GM23338 (cell line): Measurements from ENCODE around the gene NCK2. TPM values are rescaled to one million over a fixed set of nuclear protein-coding genes. Genes with fewer than 3 reads are reported as not detected.

Experiments used
- ATAC-seq: fragments of 200-7000 bp; cut with Tn5 transposase; 3 replicates; pipeline ENCODE4 v1.9.1; 2020
- DNase-seq: peaks from one replicate; pipeline ENCODE4 v3.0.0-alpha.2; 2015; ENCODE audit warnings: low spot score
- H2AFZ ChIP-seq: fragments of 200-600 bp; sonication (generic); 2 replicates; pipeline ENCODE4 v1.8.0; 2016; ENCODE audit warnings: antibody characterized with exemption, mild to moderate bottlenecking, moderate library complexity
- H3F3A ChIP-seq: fragments of 200-600 bp; sonication (generic); replicated peaks from 2 replicates; pipeline ENCODE4 v1.8.0; 2017; ENCODE audit warnings: antibody characterized with exemption, mixed run types, low read depth
- H3K27ac ChIP-seq: fragments of 200-600 bp; sonication (generic); 2 replicates; pipeline ENCODE4 v1.6.1; 2016; ENCODE audit warnings: low read depth
- H3K27me3 ChIP-seq: fragments of 200-600 bp; sonication (generic); 2 replicates; pipeline ENCODE4 v1.8.0; 2016; ENCODE audit warnings: mild to moderate bottlenecking, mixed run types, moderate library complexity; ENCODE audit not compliant: insufficient read depth
- H3K36me3 ChIP-seq: fragments of 200-600 bp; sonication (generic); 2 replicates; pipeline ENCODE4 v1.8.0; 2016; ENCODE audit warnings: mild to moderate bottlenecking; ENCODE audit not compliant: insufficient read depth
- H3K4me1 ChIP-seq: fragments of 200-600 bp; sonication (generic); 2 replicates; pipeline ENCODE4 v1.8.0; 2016; ENCODE audit warnings: mild to moderate bottlenecking, moderate library complexity; ENCODE audit not compliant: insufficient read depth
- H3K4me2 ChIP-seq: fragments of 200-600 bp; sonication (generic); 2 replicates; pipeline ENCODE4 v1.7.1; 2017; ENCODE audit warnings: mixed run types
- H3K4me3 ChIP-seq: fragments of 200-600 bp; sonication (generic); 2 replicates; pipeline ENCODE4 v1.6.1; 2016; ENCODE audit warnings: mixed run types
- H3K79me2 ChIP-seq: fragments of 200-600 bp; sonication (generic); replicated peaks from 2 replicates; pipeline ENCODE4 v1.8.0; 2017; ENCODE audit warnings: mild to moderate bottlenecking; ENCODE audit not compliant: insufficient read depth
- H3K9me2 ChIP-seq: fragments of 200-600 bp; sonication (generic); 2 replicates; pipeline ENCODE4 v1.8.0; 2017; ENCODE audit not compliant: insufficient read depth
- H4K20me1 ChIP-seq: fragments of 200-600 bp; sonication (generic); replicated peaks from 2 replicates; pipeline ENCODE4 v1.8.0; 2017; ENCODE audit warnings: mild to moderate bottlenecking; ENCODE audit not compliant: insufficient read depth
- H3K27ac Mint-ChIP-seq: 2 replicates; pipeline ENCODE4 v1.8.0; 2020; ENCODE audit warnings: inconsistent platforms, mild to moderate bottlenecking, moderate library complexity, mixed read lengths
- H3K27me3 Mint-ChIP-seq: 3 replicates; pipeline ENCODE4 v1.8.0; 2022; ENCODE audit warnings: low read depth, mild to moderate bottlenecking, moderate library complexity, mixed read lengths, inconsistent platforms; ENCODE audit not compliant: insufficient read depth, poor library complexity
- H3K36me3 Mint-ChIP-seq: 3 replicates; pipeline ENCODE4 v1.8.0; 2021; ENCODE audit warnings: low read depth, mild to moderate bottlenecking, inconsistent platforms, moderate library complexity, mixed read lengths
- H3K4me1 Mint-ChIP-seq: 3 replicates; pipeline ENCODE4 v1.8.0; 2020; ENCODE audit warnings: mild to moderate bottlenecking, inconsistent platforms, mixed read lengths
- H3K4me3 Mint-ChIP-seq: 3 replicates; pipeline ENCODE4 v1.8.0; 2021; ENCODE audit warnings: moderate library complexity, mild to moderate bottlenecking, inconsistent platforms, mixed read lengths
- H3K9me3 Mint-ChIP-seq: 3 replicates; pipeline ENCODE4 v1.8.0; 2020; ENCODE audit warnings: moderate library complexity, mild to moderate bottlenecking, inconsistent platforms, mixed read lengths
- CREB1 ChIP-seq: fragments of 250-450 bp; sonication (Bioruptor Pico); IDR thresholded peaks from 2 replicates; pipeline ENCODE4 v1.5.0; 2020; ENCODE audit warnings: low read depth, mild to moderate bottlenecking, moderate library complexity
- EZH2phosphoT487 ChIP-seq: fragments of 200-600 bp; sonication (generic); IDR thresholded peaks from one replicate; pipeline ENCODE4 v1.8.1; 2018; ENCODE audit warnings: antibody characterized with exemption; ENCODE audit not compliant: unreplicated experiment
- NANOG ChIP-seq: IDR thresholded peaks from 2 replicates; pipeline ENCODE4 v1.6.1; 2016; ENCODE audit warnings: antibody characterized with exemption, borderline replicate concordance
- POLR2AphosphoS5 ChIP-seq: IDR thresholded peaks from 2 replicates; pipeline ENCODE4 v1.6.1; 2016; ENCODE audit warnings: antibody characterized with exemption, low read depth
- STAT1 ChIP-seq: IDR thresholded peaks from one replicate; pipeline ENCODE4 v1.6.1; 2016; ENCODE audit warnings: antibody characterized with exemption; ENCODE audit not compliant: unreplicated experiment
- ZNF114 ChIP-seq: fragments of 250-450 bp; sonication (Bioruptor Pico); IDR thresholded peaks from 2 replicates; pipeline ENCODE4 v1.5.0; 2020; ENCODE audit warnings: mild to moderate bottlenecking, moderate library complexity
- polyA plus RNA-seq: library from polyadenylated mRNA; unstranded; fragments of >200 nt; fragmentation: Nextera tagmentation; extraction: Ambion mirVana; gene quantifications from 2 replicates; pipeline ENCODE4 v1.2.1, GENCODE V29; 2016
- total RNA-seq: library from RNA; depleted of rRNA; stranded (reverse); fragments of >200 nt; shearing (Covaris generic); gene quantifications from 2 replicates; pipeline ENCODE4 v1.2.3, GENCODE V29; 2014
- TF ChIP-seq, protein P1 (sequence below): IDR thresholded peaks from one replicate; pipeline ENCODE4 v1.6.1; 2018; ENCODE audit warnings: antibody characterized with exemption; ENCODE audit not compliant: unreplicated experiment
- TF ChIP-seq, protein P2 (sequence below): IDR thresholded peaks from 2 replicates; pipeline ENCODE4 v1.6.1; 2016; ENCODE audit warnings: antibody characterized with exemption

NCK2 gene
- total and polyA plus RNA-seq, 2 experiments from 2014 or later, result 26.9 to 59.9 TPM

DNA sequence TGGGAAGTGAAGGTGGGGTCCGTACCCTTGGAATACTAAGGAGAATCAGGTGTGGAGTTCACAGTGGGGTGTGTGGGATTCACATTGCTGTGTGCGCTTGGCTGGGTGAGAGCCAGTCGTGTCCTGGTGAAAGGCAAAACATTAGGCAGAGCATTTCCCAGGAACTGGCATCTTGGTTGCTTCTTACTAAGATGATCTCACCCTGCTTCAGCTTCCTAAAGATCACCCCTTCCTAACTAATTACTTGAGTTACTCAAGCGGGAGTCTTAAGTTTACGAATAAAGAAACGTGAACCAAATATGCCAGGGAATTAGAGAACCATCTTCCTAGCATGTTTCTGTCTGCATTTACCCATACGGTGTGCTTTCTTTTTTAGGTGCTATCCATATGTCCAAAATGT lies 122.9 kb downstream of the NCK2 start (continued):
- TF ChIP-seq, protein P1, sequence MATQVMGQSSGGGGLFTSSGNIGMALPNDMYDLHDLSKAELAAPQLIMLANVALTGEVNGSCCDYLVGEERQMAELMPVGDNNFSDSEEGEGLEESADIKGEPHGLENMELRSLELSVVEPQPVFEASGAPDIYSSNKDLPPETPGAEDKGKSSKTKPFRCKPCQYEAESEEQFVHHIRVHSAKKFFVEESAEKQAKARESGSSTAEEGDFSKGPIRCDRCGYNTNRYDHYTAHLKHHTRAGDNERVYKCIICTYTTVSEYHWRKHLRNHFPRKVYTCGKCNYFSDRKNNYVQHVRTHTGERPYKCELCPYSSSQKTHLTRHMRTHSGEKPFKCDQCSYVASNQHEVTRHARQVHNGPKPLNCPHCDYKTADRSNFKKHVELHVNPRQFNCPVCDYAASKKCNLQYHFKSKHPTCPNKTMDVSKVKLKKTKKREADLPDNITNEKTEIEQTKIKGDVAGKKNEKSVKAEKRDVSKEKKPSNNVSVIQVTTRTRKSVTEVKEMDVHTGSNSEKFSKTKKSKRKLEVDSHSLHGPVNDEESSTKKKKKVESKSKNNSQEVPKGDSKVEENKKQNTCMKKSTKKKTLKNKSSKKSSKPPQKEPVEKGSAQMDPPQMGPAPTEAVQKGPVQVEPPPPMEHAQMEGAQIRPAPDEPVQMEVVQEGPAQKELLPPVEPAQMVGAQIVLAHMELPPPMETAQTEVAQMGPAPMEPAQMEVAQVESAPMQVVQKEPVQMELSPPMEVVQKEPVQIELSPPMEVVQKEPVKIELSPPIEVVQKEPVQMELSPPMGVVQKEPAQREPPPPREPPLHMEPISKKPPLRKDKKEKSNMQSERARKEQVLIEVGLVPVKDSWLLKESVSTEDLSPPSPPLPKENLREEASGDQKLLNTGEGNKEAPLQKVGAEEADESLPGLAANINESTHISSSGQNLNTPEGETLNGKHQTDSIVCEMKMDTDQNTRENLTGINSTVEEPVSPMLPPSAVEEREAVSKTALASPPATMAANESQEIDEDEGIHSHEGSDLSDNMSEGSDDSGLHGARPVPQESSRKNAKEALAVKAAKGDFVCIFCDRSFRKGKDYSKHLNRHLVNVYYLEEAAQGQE, result no peak
- TF ChIP-seq POLR2AphosphoS5, result no peak
- TF ChIP-seq ZNF114 (CRISPR knock-in tag), result no peak

DNA sequence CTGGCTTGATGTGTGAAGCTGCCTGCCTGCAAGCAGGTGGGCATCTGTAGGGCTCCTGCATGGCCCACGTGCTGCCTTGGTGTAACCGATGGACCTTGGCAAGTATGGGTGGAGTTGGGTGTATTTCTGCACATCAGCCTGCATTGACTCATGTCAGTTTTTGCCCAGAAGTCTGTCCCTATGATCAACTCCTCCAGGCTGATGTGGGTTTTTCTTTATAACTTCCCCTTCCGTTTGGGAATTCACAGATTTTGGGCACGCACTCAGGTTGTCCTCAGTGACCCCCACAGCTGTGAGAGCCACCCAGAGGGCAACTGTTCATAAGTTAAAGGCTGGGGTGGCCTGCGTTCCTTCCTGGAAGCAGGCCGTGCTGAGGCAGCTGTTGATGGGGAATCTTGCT lies 123.3 kb downstream of the NCK2 start:
- Histone ChIP-seq H3F3A (no peaks in the 10 kb centered on the region), H3K4me3 (no peak overlapping the region), H3K27ac (no peak overlapping the region), H3K9me2 (no peaks in the 10 kb centered on the region), H3K4me2 (no peak overlapping the region), H2AFZ (no peak overlapping the region), H3K36me3 (no peaks in the 10 kb centered on the region), H3K79me2 (peaks cover 56% of the 10 kb centered on the region), H3K27me3 (no peaks in the 10 kb centered on the region), H3K4me1 (0 out of 2 replicates have a peak, but pooled peaks cover 3% of the 10 kb centered on the region), H4K20me1 (peaks cover 5% of the 10 kb centered on the region)
- Mint-ChIP-seq H3K4me1 (peaks cover 40% of the 10 kb centered on the region), H3K27ac (no peak overlapping the region), H3K36me3 (no peaks in the 10 kb centered on the region), H3K27me3 (no peaks in the 10 kb centered on the region), H3K4me3 (no peak overlapping the region), H3K9me3 (no peaks in the 10 kb centered on the region)
- ATAC-seq (no peak), DNase-seq (no peak)
- TF ChIP-seq, protein P1, result no peak
- TF ChIP-seq EZH2phosphoT487, result no peak
- TF ChIP-seq NANOG, result no peak
- TF ChIP-seq, protein P2, sequence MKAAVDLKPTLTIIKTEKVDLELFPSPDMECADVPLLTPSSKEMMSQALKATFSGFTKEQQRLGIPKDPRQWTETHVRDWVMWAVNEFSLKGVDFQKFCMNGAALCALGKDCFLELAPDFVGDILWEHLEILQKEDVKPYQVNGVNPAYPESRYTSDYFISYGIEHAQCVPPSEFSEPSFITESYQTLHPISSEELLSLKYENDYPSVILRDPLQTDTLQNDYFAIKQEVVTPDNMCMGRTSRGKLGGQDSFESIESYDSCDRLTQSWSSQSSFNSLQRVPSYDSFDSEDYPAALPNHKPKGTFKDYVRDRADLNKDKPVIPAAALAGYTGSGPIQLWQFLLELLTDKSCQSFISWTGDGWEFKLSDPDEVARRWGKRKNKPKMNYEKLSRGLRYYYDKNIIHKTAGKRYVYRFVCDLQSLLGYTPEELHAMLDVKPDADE, result no peak
- no peak for TF ChIP-seq POLR2AphosphoS5
- TF ChIP-seq ZNF114 (CRISPR knock-in tag), result no peak
- TF ChIP-seq STAT1, result no peak
- no peak for TF ChIP-seq CREB1 (CRISPR knock-in tag)
